Breast epithelium (tissue), 3 donors: Measurements from ENCODE around the gene WDTC1.

Experiments used
- POLR2A ChIP-seq: fragments of 450-650 bp; IDR thresholded peaks from one replicate; pipeline ENCODE4 v1.6.1; 2016; ENCODE audit warnings: antibody characterized with exemption, mild to moderate bottlenecking, moderate library complexity
- POLR2AphosphoS5 ChIP-seq, 3 donors: sonication (generic); formaldehyde crosslinking; IDR thresholded peaks; one replicate each; pipeline ENCODE4 v1.6.1; 2017; ENCODE audit warnings: antibody characterized with exemption in 3 of 3
- TF ChIP-seq, protein P1 (sequence below), 3 donors: fragments of 450-650 bp; IDR thresholded peaks; one replicate each; pipeline ENCODE4 v1.5.1; 2016 to 2017; ENCODE audit warnings: antibody characterized with exemption in 3 of 3, mild to moderate bottlenecking in 3 of 3, moderate library complexity in 3 of 3

DNA sequence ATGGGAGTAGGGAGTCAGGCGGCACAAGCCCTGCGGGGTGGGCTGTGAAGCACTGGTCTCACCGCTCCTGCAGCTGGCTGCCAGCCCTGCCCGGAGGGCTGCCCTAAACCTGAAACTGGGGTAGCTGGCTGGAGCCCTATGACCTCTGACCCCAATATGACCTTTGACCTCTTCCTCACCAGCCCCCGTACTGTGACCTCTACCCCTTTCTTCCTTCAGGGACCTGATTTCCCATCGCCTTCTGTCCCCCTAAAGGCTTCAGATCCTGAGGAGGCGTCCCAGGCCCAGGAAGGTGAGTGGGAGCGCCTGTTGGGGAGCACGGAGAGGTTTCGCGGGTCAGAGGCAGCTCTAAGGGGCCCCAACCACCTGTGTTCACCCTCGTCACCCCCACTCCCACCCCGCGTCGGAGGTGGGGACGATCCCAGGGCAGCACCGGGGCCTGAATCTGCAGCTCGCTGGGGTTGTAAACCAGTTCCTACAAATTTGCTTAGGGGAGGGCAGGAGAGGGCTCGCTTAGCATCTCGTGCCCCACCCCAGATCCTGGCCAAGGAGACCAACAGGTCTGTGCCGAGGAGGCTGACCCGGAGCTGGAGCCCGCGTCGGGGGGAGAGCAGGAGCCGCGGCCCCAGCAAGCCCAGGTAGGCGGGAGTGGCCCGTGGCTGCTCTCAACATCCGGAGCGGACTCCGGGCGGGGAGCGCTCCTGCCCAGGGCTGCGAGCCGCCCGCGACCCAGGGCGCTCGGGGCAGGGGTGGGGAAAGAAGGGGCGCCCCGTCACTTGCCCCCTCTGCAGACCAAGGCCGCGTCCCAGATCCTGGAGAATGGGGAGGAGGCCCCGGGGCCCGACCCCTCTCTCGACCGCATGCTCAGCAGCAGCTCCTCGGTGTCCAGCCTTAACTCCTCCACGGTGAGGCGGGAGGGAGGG lies 114.7 kb downstream of the WDTC1 start:
- TF ChIP-seq, protein P1, sequence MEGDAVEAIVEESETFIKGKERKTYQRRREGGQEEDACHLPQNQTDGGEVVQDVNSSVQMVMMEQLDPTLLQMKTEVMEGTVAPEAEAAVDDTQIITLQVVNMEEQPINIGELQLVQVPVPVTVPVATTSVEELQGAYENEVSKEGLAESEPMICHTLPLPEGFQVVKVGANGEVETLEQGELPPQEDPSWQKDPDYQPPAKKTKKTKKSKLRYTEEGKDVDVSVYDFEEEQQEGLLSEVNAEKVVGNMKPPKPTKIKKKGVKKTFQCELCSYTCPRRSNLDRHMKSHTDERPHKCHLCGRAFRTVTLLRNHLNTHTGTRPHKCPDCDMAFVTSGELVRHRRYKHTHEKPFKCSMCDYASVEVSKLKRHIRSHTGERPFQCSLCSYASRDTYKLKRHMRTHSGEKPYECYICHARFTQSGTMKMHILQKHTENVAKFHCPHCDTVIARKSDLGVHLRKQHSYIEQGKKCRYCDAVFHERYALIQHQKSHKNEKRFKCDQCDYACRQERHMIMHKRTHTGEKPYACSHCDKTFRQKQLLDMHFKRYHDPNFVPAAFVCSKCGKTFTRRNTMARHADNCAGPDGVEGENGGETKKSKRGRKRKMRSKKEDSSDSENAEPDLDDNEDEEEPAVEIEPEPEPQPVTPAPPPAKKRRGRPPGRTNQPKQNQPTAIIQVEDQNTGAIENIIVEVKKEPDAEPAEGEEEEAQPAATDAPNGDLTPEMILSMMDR (IDR thresholded peaks at IDR 0.05) = no peak
- TF ChIP-seq POLR2AphosphoS5 (IDR thresholded peaks at IDR 0.05) = no peak
- no peak for TF ChIP-seq POLR2A
